ENCODE data around the gene ALPL. TPM values are rescaled to one million over a fixed set of nuclear protein-coding genes. Genes with fewer than 3 reads are reported as not detected.

Gene ALPL
- total and polyA plus RNA-seq, 9 of the 15 experiments (the other 6 are each of a cell fraction or from before 2014, with no cell fraction given): 0.04 to 0.38 (median 0.18) TPM; not detected in 4

DNA sequence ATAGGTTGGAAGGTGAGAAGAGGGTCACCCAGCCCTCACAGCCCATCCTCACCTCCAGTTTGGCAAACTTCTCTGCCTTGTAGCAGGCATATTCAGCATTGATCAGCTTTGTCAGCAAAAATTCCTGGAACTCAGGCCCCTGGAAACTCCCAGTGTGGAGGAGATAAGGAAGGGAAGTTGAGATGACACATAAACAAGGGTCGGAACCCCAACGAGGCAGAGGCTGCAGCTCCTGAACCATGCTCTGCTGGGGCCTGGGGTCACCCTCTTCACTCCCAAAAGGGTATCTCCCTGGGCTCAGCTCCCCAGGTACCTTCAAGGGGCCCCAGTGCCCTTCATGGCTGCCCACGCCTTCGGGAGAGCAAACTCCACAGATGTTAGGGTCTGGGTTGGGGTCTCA is 99.6 kb downstream of the ALPL start (continued):
- TF ChIP-seq, protein P1, sequence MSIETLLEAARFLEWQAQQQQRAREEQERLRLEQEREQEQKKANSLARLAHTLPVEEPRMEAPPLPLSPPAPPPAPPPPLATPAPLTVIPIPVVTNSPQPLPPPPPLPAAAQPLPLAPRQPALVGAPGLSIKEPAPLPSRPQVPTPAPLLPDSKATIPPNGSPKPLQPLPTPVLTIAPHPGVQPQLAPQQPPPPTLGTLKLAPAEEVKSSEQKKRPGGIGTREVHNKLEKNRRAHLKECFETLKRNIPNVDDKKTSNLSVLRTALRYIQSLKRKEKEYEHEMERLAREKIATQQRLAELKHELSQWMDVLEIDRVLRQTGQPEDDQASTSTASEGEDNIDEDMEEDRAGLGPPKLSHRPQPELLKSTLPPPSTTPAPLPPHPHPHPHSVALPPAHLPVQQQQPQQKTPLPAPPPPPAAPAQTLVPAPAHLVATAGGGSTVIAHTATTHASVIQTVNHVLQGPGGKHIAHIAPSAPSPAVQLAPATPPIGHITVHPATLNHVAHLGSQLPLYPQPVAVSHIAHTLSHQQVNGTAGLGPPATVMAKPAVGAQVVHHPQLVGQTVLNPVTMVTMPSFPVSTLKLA (conservative IDR thresholded peaks at IDR 0.05): peak in 1 of 2 experiments; percentile 67; a peak in 1 of 4 replicates
- TF ChIP-seq POLR2G (IDR thresholded peaks at IDR 0.05; ENCODE audit: low read depth, low read length) (no peak), CTBP1 (IDR thresholded peaks at IDR 0.05; ENCODE audit: borderline replicate concordance) (peak; percentile 48), YBX1 (IDR thresholded peaks at IDR 0.05) (no peak), TARDBP (IDR thresholded peaks at IDR 0.05) (no peak), KDM2B (CRISPR knock-in tag; IDR thresholded peaks at IDR 0.05) (no peak), C11orf30 (IDR thresholded peaks at IDR 0.05; ENCODE audit: low read depth) (peak; percentile 99), ZNF583 (CRISPR knock-in tag; IDR thresholded peaks at IDR 0.05) (peak; percentile 8; the same call in 1 of the 2 replicates), ZNF778 (CRISPR knock-in tag; IDR thresholded peaks at IDR 0.05) (no peak), ILF3 (IDR thresholded peaks at IDR 0.05; ENCODE audit: borderline replicate concordance) (no peak), CXXC5 (CRISPR knock-in tag; IDR thresholded peaks at IDR 0.05) (peak; percentile 51), ZNF174 (CRISPR knock-in tag; IDR thresholded peaks at IDR 0.05) (no peak), ARID1B (IDR thresholded peaks at IDR 0.05) (peak; percentile 85), SRSF7 (optimal IDR thresholded peaks at IDR 0.05; ENCODE audit: low read depth, low read length) (no peak), SIN3B (IDR thresholded peaks at IDR 0.05; ENCODE audit: low read depth) (no peak), MEF2A (IDR thresholded peaks at IDR 0.05; ENCODE audit: control insufficient read depth, low read depth, low read length) (no peak), SMAD4 (CRISPR knock-in tag; conservative IDR thresholded peaks at IDR 0.05) (peak; percentile 58; the same call in 1 of the 2 replicates), BRCA1 (IDR thresholded peaks at IDR 0.05) (no peak), BRCA1 (CRISPR knock-in tag; IDR thresholded peaks at IDR 0.05) (no peak), NR2F6 (CRISPR knock-in tag; IDR thresholded peaks at IDR 0.05) (no peak), SOX6 (IDR thresholded peaks at IDR 0.05) (peak; percentile 43; the same call in 1 of the 2 replicates), MCM5 (IDR thresholded peaks at IDR 0.05; ENCODE audit: low read depth) (no peak)
- TF ChIP-seq, protein P2, sequence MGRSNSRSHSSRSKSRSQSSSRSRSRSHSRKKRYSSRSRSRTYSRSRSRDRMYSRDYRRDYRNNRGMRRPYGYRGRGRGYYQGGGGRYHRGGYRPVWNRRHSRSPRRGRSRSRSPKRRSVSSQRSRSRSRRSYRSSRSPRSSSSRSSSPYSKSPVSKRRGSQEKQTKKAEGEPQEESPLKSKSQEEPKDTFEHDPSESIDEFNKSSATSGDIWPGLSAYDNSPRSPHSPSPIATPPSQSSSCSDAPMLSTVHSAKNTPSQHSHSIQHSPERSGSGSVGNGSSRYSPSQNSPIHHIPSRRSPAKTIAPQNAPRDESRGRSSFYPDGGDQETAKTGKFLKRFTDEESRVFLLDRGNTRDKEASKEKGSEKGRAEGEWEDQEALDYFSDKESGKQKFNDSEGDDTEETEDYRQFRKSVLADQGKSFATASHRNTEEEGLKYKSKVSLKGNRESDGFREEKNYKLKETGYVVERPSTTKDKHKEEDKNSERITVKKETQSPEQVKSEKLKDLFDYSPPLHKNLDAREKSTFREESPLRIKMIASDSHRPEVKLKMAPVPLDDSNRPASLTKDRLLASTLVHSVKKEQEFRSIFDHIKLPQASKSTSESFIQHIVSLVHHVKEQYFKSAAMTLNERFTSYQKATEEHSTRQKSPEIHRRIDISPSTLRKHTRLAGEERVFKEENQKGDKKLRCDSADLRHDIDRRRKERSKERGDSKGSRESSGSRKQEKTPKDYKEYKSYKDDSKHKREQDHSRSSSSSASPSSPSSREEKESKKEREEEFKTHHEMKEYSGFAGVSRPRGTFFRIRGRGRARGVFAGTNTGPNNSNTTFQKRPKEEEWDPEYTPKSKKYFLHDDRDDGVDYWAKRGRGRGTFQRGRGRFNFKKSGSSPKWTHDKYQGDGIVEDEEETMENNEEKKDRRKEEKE (IDR thresholded peaks at IDR 0.05; ENCODE audit: borderline replicate concordance in 1 of 2, control insufficient read depth in 1 of 2, low read depth in 2 of 2, low read length in 1 of 2): no peak
- TF ChIP-seq, protein P3, sequence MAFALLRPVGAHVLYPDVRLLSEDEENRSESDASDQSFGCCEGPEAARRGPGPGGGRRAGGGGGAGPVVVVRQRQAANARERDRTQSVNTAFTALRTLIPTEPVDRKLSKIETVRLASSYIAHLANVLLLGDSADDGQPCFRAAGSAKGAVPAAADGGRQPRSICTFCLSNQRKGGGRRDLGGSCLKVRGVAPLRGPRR (CRISPR knock-in tag; IDR thresholded peaks at IDR 0.05): no peak
- TF ChIP-seq, protein P4, sequence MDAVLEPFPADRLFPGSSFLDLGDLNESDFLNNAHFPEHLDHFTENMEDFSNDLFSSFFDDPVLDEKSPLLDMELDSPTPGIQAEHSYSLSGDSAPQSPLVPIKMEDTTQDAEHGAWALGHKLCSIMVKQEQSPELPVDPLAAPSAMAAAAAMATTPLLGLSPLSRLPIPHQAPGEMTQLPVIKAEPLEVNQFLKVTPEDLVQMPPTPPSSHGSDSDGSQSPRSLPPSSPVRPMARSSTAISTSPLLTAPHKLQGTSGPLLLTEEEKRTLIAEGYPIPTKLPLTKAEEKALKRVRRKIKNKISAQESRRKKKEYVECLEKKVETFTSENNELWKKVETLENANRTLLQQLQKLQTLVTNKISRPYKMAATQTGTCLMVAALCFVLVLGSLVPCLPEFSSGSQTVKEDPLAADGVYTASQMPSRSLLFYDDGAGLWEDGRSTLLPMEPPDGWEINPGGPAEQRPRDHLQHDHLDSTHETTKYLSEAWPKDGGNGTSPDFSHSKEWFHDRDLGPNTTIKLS (IDR thresholded peaks at IDR 0.05; ENCODE audit: borderline replicate concordance, low read depth): no peak
